Hippocampal formation (tissue), 2 donors: Measurements from ENCODE around the gene TACC2.

ENCODE experiments used
- DNase-seq, 2 donors: peaks; one replicate each; lab custom pipeline; 2025; lab: John Stamatoyannopoulos, UW

TACC2 gene

DNA sequence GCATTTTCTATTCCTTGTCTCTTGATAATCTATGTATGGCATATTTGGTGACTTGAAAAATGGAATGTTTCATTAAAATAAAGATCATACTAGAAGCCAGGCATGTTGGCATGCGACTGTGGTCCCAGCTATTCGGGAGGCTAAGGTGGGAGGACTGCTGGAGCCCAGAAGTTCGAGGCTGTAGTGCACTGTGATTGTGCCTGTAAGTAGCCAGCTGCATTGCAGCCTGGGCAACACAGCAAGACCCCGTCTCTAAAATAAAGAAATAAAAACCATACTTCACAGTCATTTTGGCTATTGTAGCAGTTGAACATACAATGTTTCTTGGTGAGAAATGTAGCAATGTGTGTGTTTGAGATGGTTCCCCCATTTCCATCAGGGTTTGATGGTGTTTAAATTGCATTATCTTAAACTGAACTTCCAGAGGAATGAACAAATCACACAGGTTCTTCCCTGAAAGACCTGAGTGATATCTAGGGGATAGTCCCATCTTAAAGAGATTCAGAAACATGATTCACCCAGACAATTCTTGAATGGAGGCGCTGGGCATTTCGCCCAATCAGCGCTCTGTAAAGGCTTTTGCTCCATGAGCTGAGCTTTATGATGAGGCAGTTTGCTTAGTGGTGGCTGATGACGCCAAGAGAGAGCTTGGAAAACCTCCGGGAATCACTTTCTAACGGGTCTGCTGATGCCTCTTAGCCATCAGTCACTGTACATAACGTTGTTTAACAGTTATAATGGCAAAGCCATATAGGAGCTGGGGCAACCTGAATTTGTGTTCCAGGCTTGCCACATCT lies 262.7 kb downstream of the TACC2 start:
- no peak for DNase-seq

DNA sequence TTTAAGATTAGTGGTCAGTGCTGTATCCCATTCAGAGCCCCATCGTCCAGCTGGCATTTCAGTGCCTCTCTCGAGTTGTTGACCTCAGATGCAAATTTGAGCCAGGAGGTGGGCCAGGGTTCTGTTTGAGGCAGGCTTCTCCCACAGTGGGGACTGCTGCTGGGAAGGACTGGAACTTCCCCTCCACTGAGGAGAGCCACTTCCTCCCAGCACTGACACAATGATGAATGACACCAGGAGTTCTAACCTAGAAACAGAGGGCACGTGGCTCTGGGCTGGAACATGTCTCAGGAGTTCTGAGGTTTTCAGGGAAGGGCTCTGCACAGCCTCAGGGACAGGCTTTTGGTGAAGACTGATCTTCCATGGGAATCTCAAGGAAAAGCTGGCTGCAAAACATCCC lies 263.8 kb downstream of the TACC2 start:
- no peak for DNase-seq

DNA sequence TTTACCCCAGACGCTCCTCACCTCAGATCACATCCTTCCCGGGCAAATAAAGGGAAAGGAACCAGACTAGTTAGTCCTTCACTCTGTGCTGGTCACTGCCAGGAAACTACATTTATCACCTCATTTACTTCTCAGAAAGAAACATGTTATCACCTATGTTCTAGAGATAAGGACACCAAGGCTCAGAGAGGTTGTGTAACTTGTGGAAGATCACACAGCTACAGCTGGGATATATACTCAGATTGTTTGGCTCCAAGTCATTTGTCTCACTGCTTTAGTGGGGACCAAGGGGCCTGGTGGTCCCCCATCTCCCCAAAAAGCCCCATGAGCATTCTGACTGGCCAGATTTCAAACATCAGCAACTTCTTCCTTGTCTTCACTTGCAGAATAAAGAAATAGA lies 264.6 kb downstream of the TACC2 start:
- DNase-seq = no peak

DNA sequence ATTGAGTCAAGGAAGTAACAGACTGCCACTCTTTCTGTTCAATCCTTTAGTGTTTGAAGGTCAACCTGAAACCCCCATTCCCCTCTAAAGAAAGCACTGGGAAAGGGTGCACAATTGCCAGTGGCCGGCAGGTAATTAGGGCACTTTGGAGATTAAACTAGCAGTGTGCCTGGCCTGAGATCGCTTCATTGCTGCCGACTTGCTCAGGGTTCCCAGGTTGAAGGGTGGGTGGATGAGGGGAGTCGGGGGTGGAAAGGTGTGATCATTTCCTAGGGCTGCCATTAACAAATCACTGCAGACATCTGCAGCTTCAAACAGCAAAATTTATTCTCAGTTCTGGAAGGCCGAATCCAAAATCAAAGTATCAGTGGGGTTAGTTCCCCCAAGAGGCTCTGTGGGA lies 265.9 kb downstream of the TACC2 start:
- DNase-seq = no peak

DNA sequence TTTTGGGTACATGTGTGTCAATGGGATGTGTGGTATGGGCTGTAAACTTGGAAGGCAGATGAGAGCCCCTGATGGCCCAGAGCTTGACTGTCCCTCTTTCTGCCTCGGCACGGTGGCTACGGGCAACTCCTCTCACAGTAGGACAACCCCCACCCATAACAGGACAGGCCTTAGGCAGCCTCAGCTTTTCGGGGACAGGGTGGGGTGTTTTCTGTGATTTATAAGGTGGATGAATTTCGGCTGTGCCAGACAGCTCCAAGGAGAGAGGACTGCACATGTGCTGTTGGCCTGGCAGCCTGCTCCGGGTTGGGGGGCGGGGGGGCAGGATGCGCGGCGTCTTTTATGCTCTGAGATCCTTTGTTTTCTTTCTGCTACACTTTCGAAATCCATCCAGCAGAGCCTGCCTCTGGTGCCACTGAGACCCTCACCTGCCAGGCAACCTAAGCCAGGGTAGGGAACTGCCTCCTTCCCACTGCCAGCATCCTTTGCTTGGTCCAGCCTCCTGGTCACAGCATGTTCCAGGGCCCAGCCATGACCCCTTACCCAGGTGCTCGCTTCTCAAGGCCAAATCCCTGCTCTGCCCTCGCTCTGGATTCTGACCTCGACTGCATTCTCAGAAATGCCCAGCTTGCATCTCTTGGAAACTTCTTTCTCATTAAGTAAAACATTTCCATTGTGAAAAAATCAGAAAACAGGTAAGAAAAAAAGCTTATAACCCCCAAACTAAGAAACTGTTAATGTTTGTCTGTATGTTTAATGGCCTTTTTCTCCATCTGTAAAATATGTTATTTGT lies 266.7 kb downstream of the TACC2 start:
- no peak for DNase-seq

DNA sequence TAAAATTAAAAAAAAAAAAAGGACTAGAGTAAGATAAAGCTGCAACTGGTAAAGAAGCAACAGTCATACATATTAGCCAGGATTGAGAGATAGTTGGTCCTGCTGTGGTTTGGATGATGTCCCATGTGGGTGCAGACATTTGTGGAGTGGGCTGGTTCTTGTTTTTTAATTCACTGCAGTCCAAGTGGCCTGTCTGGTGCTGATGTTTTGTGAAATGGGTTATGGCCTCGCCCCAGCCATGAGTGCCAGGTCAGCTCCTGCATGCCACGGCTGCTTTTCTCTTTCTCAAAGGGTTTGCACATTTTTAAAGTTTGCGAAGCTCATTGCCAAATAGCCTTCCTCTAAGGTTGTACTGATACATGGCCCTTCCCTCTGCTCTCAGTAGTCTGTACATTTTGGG lies 268.1 kb downstream of the TACC2 start:
- DNase-seq = no peak

DNA sequence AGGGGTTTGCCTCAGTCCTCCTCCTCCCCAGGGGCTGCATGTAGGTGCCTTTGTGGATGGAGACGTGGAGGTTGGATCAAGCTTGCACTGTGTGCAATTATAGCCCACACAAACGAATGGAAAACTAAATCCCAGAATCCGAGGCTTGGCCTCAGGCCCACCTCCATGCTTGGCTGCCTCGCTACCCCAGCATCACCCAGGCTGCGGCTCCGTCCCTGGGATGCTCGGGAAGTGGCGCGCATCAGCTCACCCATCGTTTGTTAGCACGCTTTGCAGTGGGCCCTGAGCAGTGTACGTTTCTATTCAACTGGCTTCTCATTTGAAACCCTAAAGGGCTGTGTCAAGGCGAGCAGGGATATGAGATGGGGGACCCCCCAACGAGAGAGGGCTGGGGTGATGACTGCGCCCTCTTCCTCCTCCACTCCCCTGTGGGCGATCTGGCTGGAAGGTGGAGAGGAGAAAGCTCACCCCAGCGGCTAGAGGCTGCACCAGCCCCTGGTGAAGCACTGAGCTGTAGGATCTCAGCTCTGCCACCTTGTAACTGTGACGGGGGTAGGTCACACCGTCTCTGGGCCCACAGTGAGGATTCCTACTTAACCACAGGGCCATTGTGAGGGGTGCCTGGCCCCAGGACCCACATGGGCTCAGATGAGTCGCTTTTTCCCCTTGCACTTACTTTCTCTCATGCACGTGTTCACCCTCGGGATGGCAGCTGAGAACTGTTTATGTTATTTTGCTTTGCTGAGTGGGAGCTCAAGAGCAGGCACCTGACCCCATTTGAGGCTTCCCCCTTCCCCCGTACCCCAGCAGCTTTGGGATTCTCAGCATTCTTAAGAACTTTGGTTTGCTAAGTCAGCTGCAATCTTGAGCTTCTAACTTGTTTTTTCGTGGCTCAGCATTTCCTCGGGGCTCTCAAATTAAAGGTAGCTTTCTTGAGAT lies 269.4 kb downstream of the TACC2 start:
- no peak for DNase-seq

DNA sequence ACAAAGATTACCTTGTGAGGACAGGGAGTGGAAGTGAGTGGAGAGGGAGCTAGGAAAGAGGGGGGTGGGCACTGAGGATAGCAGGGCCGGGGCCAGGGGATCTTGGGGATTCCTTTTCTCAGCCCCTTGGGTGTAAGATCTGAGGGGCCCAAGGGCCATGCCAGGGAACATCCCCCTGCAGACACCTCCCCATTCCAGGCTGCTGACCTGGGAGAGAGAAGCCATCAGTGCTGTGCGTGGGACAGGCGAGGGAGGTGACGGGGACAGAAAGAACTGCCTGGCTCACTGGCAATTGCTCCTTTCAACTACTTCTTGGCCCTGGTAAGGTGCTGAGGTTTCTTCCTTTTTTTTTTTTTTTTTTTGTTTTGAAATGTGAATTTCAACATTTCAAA lies 270.1 kb downstream of the TACC2 start:
- no peak for DNase-seq

DNA sequence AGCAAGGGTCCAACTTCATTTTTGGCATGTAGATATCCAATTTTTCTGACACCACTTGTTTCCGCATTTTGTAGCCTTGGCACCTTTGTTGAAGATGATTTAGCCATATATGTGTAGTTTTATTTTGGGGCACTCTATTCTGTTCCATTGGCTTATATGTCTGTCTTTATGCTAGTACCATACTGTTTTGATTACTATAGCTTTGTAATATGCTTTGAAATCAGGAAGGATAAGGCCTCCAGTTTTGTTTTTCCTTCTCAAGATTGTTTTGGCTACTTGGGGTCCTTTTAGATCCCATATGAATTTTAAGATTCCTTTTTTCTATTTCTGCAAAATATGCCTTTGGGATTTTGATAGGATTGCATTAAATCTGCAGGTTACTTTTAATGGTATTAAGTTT lies 272.6 kb downstream of the TACC2 start:
- no peak for DNase-seq

DNA sequence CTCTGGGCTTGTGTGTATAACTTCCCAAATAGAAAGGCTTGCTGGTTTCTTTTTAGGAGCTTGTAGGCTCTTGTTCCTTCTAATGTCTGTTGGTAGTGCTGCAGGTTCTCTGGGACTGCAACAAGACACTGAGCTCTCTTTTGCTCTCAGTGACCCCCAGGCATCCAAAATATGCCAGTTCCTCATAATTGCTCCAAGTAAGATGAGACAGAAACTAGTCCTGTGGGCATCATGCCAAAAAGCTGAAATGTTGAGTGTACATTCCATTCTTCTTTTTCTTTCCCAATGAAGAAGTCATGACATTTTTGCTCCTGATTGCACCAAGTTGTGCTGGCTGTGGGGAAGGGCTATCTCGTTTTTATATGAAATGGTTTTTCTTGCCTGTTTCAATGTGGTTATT lies 275.0 kb downstream of the TACC2 start:
- DNase-seq = no peak

DNA sequence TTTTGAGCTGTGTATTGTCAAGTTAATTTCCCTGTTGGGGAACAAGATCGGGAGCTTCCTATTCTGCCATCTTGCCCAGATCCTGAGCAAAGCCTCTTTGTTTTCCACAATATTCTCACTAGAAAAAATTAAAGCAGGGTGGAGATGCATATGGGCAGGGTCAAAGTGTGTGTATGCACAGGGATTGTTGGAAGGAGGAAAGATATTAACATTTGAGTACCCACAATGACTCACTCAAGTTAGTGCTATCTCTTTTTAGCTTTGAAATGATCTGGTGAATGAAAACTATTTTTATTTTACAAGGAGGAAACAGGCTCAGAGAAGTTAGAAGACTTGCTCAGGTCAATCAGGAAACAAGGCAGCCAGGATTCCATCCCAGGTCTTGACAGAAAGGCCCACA lies 275.5 kb downstream of the TACC2 start:
- no peak for DNase-seq

DNA sequence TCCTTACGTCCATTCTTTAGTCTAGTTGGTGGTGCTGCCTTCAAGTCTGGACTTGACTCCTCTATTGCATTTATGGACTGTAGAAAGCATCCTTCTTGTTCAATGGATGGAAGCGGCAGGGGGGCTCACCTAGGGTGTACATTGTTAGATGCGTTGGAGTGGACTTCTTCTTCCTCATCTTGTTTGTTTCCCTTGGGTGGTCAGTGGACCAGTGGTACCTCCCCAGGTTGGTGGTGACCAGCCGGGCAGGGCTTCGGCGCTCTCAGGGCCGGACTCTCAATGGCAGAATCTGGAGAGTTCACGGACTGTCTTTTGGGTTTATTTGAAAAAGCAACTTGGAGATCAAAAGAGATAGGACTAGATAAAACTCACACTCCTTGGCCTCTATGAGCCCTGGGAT lies 276.0 kb downstream of the TACC2 start:
- no peak for DNase-seq

DNA sequence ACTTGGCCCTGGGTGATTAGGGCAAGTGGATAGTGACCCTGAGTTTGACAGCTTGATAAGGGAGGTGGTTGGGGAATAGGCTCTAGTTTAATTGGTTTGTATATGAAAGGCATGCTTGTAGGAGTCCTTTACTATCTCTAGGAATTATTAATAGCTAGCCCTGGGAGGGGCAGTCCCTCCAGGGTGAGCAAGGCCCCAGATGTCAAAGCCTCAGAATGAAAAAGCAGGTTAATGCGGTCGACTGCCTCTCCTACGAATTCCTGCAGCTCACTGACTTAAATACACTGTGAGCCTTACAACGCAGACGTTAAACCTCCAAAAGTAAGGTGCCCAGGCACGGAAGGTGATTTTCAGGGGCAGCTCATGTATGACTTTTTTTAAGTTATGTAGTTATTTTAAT lies 276.9 kb downstream of the TACC2 start:
- DNase-seq = no peak

DNA sequence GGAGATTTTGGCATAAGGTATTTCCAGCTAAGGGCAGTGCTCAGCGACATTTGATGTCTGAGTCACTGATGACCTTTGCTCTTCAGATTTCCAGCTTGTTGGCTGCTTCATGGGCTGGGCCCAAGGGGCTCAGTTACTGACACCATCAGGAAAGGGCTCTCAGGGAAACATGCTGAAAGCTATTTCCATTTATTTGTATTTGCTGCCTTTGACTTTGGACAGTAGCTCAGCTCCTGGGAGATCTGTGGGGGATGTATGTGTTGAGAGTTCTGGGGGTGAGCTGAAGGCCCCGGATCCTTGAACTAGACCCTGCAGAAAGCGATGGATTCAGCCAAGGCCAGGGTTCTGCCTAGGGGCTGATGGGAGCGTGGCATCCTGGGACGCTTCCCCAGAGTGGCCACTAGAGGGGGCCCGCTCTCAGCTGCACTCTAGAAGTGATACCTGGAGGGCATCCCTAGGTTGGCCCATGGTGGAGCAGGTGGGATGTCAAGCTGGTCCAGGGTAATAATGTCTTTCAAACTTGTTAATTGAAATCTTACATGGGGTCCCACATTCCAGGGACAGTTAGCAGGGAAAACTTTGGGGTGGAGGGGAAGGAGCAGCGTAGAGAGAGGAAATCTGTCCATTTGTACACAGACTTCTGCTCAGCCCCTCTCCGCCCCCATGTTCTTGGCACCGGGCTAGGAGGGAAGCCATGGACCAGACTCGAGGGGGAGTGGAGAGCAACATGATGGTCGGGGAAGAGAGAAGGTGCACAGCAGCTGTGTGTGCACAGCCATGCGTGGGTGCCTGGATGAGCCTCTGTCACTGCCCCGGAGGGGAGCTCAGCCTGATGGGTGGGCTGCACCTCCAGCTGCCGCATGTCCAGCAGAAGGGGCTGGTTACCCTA lies 279.1 kb downstream of the TACC2 start:
- DNase-seq = peak in 1 of 2 donors; percentile 18

DNA sequence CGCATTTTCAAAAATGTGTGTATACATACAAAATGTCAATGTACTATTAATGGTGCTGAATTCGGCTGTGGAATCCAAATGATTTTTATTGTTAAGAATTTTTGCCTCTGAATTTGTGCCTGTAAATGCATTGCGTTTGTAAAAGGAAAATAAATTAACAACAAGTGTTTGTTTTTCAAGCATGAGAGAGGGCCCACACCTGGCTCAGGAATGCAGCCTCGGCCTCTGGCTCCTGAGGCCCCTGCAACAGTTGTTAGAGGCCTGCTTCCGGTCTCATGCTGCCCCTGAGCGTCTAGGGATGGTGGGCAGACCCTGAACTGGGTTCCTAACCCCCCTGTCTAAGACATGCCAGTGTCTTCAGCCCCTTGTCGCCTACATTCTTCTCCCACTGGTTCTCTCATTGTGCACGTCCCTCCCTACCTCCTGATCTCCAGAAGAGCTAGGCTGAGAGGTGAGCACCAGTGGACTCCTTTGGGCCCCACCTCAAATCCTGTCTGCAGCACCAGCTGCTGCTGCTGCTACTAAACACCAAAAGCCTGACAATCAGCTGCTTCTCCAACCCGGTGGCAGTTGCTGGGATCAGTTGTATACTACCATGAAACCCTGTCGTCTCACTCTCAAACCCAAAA lies 280.2 kb downstream of the TACC2 start:
- no peak for DNase-seq

DNA sequence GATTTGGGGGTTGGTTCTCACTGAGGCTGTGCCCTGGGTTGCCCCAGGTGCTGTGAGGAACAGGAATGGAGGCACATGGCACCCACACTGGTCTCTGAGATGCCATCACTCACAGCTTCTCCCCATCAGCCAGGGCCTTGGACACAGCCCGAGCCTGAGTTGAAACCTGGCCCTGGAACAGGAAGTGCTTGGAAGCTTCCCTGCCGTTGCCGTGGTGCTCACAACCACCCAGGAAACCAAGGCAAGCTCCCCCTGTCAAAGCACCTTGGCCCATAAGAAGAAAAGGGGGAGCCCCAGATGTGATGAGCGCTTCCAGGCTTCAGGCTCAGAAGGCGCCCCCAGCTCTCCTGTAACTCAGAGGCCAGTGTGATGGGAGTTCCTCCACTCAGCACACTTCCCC lies 282.1 kb downstream of the TACC2 start, which contains the start of gene BTBD16:
BTBD16 (plus strand) TSS at position 221 of the 400 bp plus-strand sequence. CDS start 3,786 bp downstream, outside the sequence.
- DNase-seq = no peak

DNA sequence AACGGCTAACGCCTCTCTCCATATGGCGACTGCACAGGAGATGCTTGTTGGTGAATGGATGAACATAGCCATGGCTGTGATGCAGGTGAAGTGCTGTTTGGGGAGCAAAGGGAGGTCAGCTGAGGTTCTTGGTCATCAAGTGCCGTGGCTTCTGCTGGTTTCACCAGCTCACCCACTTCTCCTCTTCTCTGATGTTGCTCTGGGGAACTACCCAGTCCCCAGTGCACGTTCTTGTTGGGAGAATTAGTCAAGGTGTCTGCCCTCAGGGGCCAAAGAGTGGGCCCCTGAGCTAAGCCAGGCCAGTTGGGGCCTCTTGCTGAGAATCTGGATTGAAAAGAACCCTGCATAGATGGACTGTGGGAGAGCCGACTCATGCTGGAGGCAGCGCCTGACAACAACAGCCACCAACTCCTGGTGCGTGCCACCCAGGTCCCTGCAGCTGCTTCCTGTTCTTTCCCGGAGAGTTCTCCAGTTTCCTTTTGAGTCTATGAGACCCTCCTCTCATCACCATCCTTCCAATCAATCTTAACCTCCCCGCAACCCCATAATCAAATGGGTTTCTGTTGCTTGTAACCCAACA lies 285.1 kb downstream of the TACC2 start:
- DNase-seq = no peak

DNA sequence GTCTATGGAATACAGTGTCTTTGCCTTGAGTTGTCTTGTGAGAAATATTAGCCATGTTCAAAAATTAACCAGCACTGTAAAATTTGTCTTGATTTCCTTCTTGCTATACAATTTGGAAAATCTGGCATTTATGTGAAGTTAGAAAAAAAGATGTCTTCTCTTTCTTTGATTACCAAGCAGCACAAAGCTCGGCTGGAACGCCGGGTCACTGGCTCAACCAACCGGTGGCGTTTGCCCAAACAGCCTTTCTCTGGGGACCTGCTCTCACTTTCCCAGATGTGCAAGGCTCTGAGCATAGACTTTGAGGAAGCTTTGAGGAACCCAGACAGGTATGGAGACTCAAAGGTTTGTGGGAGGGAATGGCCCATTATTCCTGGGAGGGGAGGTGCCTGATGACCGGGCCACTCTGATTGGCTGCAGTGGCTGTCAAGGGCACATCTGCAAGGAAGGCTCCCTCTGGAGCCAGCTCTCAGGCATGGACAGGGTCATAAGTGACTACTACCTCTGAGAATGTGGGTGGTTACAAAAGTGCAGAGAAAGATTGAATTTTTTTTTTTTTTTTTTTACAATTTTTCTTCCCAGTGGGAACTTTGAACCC lies 287.7 kb downstream of the TACC2 start:
- no peak for DNase-seq

DNA sequence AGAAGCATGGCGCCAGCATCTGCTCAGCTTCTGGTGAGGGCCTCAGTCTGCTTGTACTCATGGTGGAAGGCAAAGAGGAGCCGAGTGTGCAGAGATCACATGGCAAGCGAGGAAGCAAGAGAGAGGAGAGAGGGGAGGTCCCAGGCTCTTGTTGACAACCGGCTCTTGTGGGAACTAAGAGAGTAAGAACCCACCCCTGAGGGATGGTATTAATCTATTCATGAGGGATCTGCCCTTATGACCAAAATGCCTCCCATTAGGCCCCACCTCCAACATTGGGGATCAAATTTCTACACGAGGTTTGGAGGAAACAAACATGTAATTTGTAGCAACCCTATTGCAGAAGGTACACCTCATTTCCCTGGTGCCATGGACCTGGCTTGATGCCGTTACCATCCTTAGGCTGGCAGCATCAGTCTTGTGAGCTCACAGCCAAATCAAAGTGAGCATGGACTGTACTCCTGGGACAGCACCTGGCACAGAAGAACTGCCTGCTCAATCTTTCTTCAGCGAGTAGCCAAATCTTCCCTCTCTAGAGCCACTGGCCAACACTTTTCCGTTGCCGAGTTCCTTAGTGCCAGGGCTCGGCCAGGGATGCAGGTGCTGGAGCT lies 288.7 kb downstream of the TACC2 start:
- no peak for DNase-seq
